Fibroblast of skin of back (primary cell): ENCODE data around the gene SLC6A20.
"Not testable (repeated sequence)": the region's sequence is repeated elsewhere in the genome, so short reads cannot be mapped to it uniquely, and the experiment has no call there.

Experiments used
- DNase-seq: peaks from one replicate; pipeline ENCODE4 v3.0.0-alpha.2; 2013

Gene SLC6A20

DNA sequence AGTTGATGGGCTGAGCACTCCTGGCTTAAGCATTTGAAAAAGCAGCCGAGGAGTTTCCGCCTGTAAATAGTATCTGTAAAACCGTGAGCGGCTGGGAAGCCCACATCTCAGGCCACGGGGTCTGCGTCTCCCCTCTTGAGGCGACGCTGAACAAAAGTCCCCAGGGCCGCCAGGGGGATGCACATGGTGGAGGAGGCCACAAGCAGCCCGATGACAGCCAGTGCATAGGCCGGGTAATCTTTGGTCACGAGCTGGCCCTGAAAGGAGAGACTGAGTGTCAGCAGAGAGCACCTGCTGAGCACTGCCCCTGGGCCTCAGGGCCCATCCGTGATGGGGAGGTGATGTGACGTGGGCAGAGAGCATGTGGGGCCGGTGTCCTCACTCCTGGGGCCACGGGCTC lies 37.5 kb downstream of the SLC6A20 start:
- no peak for DNase-seq

DNA sequence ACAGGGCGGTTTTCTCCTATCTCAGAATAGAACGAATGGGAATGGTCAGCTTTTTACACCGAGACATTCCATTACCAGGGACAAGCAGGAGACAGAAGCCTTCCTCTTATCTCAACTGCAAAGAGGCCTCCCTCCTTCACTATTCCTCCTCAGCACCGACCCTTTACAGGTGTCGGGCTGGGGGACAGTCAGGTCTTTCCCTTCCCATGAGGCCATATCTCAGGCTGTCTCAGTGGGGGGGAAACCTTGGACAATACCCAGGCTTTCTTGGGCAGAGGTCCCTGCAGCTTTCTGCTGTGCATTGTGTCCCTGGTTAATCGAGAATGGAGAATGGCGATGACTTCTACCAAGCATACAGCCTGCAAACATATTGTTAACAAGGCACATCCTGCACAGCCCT lies 39.2 kb downstream of the SLC6A20 start:
- DNase-seq: not testable (repeated sequence)

DNA sequence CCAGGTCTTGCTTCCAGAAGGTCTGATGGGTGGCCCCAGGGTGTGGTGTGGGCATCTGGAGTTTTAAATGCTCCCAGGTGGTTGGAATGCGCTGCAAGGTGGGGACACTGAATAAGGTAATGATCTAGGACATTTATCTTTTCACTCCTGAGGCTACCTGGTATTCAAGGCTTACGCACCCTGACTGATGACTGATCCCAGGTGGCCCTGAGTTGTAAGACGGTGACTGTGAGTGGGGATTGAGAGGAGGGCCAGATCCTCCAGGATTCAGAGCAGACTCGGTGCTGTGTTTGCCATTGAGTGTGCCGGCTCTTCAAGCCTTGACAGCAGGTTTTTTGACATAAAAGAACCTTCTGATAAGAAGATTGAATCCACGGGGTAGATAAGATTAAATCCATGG lies 40.3 kb downstream of the SLC6A20 start:
- DNase-seq: no peak

DNA sequence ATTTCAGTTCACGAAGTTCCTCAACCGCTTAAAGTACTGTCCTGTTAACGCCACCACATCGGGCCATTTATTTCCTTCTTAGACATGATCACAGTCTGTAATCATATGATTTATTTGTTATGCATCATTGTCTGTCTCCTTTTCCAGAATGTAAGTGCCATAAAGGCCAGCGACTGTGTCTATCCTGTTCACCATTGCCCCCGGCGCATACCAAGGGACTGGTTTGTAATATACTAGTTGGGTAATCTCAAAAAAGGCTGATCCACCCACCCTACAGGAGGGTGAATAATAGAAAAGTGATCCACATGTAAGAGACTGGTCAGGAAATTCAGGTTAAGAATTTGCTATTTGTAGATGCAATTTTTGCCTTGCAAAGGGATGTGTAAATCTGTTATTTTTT lies 41.9 kb downstream of the SLC6A20 start:
- DNase-seq: no peak

DNA sequence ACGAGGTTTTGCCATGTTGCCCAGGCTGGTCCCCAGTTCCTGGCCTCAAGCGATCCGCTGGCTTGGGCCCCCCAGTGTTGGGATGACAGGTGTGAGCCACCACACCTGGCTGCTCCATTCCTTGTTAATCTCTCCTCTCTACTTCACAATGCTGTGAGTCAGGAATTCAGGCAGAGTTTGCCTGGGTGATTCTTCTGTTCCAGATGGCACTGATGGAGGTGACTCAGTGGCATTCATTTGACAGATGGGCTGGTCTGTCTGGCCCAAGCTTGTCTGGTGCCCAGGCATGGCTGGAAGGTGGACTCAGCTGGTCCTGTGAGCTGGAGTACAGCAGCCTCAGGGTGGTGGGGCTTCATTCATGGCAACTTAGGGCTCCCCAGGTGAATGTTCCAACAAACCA lies 43.2 kb downstream of the SLC6A20 start:
- DNase-seq: no peak

DNA sequence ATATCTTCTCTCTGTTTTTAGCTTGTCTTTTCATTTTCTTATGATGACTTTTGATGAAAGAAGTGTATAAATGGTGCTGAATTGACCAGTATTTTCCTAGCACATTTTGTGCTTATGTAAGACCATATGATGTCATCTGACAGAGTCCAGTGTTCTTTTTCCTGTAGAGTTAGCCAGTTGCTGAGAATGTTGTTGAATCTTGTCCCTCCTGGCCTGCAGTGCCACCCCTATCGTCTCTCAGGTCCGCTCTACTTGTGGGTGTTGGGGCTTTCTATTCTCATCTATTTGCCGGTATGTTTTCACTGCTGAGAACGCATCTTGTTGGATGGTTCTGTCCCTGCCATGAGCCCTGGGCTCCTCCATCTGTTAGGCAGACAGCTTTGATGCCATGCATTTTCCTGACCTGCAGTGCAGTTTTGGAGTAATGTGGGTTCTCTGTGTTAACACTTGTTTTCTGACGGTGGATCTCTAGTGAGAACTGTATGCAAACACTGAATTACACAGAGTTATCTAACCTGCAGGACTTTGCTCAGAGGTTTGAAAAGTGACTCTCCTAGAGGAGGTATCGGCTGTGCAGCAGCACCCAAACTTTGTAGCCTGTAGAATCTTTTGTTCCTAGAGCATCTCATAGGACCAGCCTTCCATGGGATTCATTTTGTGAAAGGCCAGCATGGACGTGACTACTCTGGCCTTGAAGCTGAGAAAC lies 44.6 kb downstream of the SLC6A20 start:
- no peak for DNase-seq

DNA sequence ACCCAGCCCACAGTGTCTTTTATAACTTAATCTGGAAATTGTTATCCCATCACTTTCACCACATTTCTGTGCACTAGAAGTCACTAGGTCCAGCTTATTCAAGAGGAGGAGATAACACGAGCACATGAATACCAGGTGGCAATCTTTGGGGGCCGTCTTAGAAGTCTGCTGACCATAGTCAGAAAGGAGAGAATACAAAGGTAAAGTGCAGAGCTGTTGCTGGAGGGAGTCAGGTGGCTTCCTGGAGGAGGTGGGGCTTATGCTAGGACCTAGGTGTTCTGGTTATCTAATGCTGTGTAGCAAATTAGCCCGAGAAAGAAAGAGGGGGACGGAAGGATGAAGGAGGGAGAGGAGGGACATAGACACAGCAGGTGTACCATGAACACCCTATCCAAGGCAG lies 46.5 kb downstream of the SLC6A20 start:
- DNase-seq: no peak

DNA sequence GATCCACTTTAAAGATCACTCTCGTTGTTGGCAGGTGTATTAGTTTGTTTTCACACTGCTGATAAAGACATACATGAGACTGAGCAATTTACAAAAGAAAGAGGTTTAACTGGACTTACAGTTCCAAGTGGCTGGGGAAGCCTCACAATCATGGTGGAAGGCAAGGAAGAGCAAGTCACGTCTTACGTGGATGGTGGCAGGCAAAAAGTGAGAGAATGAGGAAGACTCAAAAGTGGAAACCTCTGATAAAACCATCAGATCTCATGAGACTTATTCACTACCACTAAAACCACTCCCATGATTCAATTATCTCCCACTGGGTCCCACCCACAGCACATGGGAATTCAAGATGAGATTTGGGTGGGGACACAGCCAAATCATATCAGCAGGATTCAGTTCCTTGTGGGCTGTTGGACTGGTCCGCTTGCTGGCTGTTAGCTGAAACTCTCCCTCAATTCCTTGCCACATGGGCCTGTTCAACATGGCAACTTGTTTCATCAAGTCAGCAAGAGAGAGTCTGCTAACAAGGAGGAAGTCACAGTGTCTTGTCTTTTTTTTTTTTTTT lies 47.2 kb downstream of the SLC6A20 start:
- not testable (repeated sequence) for DNase-seq

DNA sequence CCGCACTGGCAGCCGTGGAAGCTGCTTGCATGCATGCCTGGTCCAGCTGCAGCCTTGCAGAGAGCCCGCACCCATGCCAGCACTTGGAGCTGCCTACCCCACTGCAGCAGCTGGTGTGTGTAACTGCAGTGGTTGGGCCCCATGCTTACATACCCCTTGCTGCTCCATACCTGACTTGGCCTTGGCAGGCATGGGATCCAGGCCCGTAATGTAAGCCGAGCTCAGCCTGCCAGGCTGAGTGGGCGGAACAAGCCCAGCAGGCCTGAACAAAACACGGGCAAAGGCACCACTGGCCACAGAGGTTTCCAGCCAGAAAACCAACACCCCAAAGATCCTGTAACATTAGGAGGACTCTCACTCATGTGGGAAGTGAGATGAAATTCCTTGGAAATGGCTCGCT lies 48.3 kb downstream of the SLC6A20 start:
- no peak for DNase-seq

DNA sequence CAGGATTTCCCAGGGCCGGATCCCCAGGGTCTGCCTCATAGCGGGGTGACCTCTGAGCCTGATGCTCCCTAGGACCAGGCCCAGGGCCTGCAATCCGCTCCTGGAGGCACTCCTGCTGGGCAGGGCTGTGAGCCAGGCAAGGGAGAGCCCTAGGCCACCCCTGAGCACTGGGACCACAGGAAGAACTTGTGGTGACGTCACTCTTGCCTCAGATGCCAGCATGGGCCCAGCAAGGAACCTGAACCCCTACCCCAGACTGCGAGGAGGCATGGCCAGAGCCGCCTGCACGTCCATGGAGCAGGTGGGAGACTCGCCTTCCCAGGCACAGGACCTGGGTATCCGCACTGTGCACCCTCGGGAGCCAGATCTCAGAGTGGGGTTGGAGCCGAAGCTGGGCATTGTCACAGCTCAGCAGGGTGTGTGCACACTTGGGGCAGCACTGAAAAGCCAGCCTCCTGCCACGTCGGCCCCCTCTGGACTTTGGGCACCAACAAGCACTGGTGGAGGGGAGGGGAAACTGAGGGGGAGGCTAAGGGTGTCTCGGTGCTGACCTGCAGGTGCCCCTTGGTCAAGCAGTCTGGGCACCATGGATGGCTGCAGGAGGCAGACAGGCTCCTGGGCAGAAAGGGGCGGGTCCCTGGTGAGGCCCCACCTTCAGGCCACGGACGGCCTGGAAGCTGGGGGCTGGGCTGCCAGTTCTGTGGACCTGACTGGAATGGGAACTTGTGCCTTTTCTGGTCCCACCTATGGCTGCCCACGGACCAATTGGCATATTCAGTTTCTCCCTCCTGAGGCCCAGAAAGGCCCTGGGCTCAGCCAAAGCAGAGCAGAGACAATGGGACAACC lies 49.3 kb downstream of the SLC6A20 start:
- no peak for DNase-seq

DNA sequence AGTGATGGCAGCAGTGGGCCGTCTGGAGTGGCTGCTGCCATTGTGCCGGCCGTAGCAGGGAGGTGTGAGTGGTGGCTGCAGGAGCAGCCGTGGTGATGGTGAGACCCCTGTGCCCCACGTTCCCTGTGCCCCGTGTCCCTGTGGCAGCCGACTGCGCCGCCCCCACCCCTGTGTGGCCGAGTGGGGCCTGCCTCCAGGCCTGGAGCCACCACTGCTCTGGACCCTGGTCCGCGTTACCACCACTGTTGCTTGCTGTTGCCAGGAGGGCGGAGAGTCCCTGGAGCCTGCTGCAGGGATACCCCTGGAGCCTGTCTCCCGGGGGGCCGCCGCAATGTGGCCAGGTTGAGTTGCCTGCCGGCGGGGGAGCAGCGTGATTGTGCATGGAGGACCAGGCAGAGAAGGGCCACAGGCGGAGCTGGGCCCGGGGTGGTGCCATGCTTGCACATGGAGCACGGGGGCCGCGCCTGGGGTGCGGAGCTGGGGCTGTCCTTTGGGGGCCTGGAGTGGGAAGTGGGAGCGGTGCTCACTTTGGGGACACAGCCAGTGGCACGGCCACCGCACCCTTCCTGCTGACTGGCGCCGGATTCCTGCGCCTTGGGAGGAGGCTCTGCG lies 50.1 kb downstream of the SLC6A20 start:
- no peak for DNase-seq

DNA sequence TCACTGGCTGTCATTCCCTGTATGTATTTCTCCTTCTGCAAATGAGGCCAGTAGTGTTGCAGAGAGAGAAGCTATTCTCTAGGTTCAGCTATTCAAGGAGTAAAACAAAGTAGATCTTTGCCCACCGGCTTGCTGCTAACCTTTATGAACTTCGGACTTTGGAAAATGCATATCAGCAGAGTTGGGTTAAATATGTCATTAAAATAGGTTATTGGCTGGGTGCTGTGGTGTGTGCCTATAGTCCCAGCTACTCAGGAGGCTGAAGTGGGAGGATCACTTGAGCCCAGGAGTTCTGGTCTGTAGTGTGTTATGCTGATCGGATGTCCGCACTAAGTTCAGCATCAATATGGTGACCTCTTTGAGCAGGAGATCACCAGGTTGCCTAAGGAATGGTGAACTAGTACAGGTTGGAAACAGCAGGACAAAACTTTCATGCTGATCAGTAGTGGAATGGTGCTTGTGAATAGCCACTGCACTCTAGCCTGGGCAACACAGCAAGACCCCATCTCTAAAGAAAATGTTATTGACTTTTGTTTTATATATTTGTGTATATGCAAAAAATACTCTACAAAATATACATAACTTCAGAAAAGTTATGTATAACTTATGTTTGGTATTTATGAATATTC lies 53.8 kb downstream of the SLC6A20 start:
- no peak for DNase-seq

DNA sequence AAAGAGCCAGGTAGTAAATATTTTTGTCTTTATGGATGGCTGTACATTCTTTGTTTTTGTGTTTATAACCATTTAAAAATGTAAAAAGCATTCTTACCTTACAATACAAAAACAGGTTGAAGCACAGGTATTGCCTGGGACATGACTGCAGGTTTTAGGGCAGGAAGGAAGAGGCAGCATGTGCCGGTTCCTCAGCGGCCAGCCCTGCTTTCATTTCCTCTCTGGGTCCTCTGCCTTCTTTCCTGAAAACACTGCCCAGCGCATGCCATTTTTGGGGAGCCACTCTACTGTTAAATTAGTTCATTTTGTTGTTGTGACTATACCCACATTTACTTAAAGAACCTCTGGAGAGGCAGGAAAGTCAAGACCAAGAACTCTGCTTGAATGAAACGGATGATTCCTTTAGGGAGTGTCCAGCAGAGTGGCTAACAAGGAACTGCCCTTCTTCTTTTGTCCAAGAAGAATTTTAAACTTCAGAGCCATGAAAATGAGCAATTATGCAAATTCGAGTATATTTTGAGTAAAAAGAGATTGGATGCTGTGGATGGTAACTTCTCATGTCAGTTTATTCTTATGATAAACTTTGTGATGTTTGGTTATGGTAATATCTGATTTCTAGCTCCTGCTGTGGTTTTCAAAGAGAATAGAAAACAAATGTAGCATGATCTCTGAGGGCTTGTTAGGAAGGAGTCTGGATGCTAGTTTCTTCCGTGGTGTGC lies 54.4 kb downstream of the SLC6A20 start:
- DNase-seq: no peak

DNA sequence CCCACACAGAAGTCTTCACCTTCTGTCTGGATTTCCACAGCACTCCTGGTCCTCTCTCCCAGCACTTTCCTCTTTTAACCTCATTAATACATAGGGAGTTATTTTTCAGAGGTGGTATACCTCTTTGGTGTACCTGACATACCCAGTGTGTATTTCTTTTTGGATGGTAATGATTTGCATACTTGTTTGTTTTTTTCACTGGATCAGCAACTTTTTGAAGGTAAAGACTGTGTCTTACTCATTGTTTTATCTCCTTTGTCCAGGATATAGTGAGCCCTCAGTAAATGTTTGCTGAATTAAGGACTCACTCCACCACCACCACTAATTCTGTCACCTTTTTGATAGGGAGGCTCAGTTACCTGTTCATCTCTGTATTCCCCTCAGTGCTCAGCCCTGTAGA lies 55.1 kb downstream of the SLC6A20 start:
- DNase-seq: no peak

DNA sequence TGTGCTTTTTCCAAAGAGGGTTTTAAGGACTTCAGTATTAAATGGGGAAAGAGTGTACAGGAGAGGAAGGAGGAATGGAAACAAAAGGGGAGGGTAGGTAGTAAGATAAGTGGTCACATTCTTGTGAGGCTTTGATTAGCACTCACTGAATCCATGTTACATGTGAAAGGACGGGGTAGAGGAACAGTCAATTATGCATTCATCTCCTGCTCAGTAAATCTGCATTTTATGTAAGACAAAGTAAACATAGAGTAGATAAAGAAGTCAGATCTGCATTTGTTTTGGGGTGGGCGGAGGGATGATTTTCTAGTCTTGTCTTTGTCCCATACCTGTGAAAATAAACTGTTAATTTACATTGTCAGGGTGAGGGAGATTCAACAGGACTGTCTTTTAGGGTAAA lies 56.3 kb downstream of the SLC6A20 start:
- DNase-seq: no peak

DNA sequence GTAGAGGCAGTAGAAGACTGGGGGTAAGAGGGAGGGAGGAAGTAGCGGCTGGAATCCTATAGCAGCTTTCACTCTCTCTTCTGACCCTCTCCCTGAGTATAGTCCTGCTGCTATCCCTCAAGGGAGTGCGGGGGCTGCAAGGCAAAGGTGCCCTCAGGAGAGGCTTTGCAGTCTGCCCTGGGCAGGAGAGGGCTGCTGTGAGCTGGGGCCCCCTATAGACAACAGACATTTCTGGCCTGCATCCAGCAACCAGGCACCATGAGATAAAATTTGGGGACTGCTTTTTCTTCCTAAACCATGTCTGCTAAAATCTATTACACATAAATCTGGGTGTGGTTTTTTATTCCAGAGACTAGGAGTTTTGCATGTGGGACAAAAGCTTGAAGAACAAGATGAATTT lies 59.1 kb downstream of the SLC6A20 start:
- no peak for DNase-seq

DNA sequence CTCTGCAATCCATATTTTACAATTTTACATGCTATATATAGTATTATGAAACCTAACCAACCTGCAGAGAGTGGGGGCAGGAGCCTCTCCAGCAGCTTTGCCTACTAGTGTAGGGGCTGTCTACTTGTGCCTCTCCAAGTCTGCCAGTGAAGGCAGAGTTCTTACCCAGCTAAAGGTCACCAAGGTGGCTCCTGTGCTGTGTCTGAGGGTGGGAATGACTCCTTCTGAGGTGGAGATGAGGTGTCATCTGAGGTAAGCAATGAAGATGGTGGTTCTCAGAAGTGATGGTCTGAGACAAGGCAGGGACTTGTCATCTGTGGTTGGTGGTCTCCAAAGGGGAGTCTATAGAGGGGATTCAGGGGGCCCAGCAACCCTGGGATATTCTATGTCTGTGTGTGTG lies 59.6 kb downstream of the SLC6A20 start:
- DNase-seq: no peak

DNA sequence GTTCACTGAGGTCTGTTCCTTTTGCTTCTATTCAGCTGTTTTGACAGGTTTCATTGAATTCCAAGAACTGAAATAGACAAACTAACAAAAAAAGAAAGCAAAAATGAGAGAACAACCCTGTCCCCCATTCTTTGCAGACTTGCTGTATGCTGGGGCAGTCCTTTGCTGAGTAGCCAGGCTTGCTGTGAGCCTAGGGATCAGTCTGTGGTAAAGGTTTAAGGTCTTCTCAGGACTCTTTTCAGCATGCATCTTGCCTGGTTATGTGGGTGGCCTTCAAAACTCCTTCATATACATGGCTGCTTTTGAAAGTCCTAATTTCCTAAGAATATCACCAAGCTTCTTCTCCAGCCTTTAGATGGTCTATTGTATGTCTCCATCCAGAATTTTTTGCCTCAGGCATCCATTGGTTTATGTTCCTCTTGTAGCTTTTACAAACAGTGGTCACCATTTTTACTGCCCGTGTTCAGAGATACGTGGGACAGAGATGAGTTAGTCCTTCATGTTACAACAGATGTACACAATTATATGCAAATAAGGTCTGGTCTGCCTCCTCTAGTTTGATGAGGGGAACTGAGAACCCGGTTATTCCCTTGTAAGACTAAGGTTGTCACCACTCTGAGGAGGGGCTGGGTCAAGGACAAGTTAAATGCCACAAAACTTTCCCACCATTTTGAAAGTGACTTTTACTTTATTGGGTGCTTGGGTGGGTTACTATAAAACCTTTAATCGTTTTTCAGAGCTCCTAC lies 65.8 kb downstream of the SLC6A20 start:
- DNase-seq: no peak

DNA sequence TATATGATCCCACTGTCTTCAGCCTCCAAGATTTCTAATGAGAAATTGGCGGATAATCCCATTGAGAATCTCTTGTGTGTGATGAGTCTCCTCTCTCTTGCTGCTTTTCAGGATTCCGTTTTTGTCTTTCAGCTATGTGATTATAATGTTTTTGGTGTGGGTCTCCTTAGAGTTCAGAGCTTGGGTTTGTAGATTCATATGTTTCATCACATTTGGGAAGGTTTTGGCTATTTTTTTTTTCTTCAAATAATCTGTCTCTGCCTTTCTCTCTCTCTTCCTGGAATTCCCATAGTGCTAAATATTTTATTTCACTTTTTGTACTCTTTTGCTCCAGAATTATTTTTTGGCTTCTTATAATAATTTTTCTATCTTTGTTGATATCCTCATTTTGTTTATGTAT lies 66.7 kb downstream of the SLC6A20 start:
- DNase-seq: no peak

DNA sequence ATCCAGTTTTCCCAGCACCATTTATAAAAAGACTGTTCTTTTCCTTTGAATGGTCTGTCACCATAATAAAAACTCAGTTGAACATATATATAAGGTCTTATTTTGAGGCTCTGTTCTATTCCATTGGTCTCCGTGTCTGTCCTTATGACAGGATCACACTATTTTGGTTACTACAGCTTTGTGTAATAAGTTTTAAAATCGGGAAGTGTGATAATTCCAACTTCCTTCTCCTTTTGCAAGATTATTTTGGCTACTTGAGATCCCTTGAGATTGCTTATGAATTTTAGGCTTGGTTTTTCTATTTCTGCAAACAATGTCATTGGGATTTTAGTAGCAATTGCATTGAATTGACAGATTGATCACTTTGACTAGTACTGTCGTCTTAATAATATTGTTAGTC lies 71.4 kb downstream of the SLC6A20 start:
- no peak for DNase-seq

DNA sequence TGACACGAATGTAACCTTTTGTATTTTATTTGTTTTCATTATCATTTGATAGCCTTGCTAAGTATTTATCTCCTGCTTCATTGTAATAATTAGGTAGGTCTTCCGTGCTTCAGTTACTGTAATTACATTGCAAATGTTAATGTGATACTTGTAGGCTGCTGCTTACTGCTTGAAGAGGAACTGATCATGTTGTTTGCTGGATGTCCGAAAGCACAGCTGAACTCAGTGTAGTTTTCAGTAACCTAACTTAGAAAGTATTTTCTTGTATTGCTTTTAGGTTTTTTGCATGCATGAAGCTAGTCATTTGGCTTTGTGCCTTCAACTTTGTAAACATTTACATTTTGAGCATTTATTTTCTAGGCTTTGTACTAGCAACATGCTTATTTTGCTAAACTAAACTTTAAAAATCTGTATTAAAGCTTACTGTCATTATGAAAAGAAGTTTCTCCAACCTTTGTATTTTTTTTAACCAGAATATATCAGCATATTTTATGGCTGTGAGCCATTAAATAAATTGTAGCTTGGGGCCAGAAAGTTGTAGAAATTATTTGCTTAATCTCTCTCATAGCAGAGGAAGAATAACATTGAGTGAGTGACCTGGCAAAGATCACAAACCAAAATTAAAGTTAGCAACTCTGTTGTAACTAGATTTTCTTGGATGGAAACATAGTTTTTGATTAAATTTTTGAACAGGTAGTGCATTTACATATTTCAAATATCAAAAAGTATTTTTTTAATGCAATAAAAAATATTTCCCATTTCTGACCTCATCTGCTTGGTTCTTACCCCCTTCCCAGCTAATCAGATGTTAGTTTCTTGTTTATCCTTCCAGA lies 76.5 kb downstream of the SLC6A20 start:
- DNase-seq: no peak
